ENCODE measurements around the gene AKT2. TPM values are rescaled to one million over a fixed set of nuclear protein-coding genes. Genes with fewer than 3 reads are reported as not detected.

The AKT2 gene
- total and polyA plus RNA-seq, 10 of the 15 experiments (the other 5 are each of a cell fraction or from before 2014, with no cell fraction given), result 1.0 to 185 (median 71.5) TPM

DNA sequence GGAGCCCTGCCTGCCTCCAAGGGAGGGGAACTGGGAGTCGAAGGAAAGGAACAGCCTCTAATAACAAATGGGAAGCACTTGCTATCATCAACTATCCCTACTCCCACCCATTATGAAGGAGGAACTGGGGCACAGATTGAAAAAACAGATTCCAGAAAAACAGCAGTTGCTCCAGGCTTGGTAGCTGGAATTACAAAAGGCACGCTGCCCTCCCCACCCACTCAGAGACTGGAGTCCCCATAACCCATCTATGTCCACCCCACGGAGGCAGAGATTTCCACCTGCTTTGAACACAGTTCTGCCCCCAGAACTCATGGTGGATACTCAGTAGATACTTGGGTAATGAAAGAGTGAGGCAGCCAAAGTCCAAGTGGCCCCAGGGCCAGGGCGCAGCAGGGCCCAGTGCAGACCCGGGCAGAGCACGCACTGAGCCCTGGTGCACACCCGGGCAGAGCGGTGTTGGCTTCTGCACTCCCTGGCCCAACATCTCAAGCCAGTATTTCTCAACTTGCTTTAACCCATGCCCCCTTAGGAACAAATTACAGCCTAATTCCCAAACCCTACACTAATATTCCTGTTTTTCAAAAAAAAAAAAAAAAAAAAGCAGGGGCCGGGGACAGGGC lies 39.5 kb downstream of the AKT2 start:
- H3K9ac ChIP-seq (ENCODE audit: control insufficient read depth, insufficient read depth, low read length), result no peak overlapping the region
- DNase-seq (ENCODE audit: low read depth, low spot score), result no peak
- ChIA-PET SMC1A (ENCODE audit: uncharacterized antibody, unreplicated experiment) (no interaction called here), RAD21 (ENCODE audit: unreplicated experiment) (no interaction called here), POLR2A (no interaction called here), CTCF (interaction anchor here (0.6 to 0.8 kb wide), 2 partner anchors 142 to 218 kb away, joined by 3 read pairs; no protein-coding TSS in a partner anchor)
- peaks cover 14 to 16% of the 10 kb centered on the region in 2 experiments; a peak in 3 of 4 replicates for H3K36me3 ChIP-seq (ENCODE audit: control insufficient read depth in 2 of 2, insufficient read depth in 2 of 2, low read length in 1 of 2)
- TF ChIP-seq SP1 (IDR thresholded peaks at IDR 0.05; ENCODE audit: low read depth, low read length) (no peak), CREB1 (IDR thresholded peaks at IDR 0.05; ENCODE audit: low read depth) (no peak), NFXL1 (IDR thresholded peaks at IDR 0.05; ENCODE audit: borderline replicate concordance) (no peak), HCFC1 (IDR thresholded peaks at IDR 0.05; ENCODE audit: low read length) (no peak), IRF4 (IDR thresholded peaks at IDR 0.05; ENCODE audit: low read depth, low read length) (no peak), SMAD1 (IDR thresholded peaks at IDR 0.05; ENCODE audit: low read depth, partially characterized antibody) (no peak), YBX1 (IDR thresholded peaks at IDR 0.05) (no peak), HDAC2 (IDR thresholded peaks at IDR 0.05) (no peak), SRF (IDR thresholded peaks at IDR 0.05; ENCODE audit: low read depth in 2 of 2, low read length in 2 of 2) (no peak), MYC (IDR thresholded peaks at IDR 0.05; ENCODE audit: insufficient read depth, insufficient read length, insufficient replicate concordance, low read length, severe bottlenecking) (no peak), ESRRA (IDR thresholded peaks at IDR 0.05; ENCODE audit: low read length) (no peak), ZBTB40 (IDR thresholded peaks at IDR 0.05; ENCODE audit: borderline replicate concordance) (no peak), PAX8 (IDR thresholded peaks at IDR 0.05) (no peak)
- TF ChIP-seq, protein P1, sequence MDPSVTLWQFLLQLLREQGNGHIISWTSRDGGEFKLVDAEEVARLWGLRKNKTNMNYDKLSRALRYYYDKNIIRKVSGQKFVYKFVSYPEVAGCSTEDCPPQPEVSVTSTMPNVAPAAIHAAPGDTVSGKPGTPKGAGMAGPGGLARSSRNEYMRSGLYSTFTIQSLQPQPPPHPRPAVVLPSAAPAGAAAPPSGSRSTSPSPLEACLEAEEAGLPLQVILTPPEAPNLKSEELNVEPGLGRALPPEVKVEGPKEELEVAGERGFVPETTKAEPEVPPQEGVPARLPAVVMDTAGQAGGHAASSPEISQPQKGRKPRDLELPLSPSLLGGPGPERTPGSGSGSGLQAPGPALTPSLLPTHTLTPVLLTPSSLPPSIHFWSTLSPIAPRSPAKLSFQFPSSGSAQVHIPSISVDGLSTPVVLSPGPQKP (IDR thresholded peaks at IDR 0.05; ENCODE audit: low read depth, low read length), result no peak
- TF ChIP-seq, protein P2, sequence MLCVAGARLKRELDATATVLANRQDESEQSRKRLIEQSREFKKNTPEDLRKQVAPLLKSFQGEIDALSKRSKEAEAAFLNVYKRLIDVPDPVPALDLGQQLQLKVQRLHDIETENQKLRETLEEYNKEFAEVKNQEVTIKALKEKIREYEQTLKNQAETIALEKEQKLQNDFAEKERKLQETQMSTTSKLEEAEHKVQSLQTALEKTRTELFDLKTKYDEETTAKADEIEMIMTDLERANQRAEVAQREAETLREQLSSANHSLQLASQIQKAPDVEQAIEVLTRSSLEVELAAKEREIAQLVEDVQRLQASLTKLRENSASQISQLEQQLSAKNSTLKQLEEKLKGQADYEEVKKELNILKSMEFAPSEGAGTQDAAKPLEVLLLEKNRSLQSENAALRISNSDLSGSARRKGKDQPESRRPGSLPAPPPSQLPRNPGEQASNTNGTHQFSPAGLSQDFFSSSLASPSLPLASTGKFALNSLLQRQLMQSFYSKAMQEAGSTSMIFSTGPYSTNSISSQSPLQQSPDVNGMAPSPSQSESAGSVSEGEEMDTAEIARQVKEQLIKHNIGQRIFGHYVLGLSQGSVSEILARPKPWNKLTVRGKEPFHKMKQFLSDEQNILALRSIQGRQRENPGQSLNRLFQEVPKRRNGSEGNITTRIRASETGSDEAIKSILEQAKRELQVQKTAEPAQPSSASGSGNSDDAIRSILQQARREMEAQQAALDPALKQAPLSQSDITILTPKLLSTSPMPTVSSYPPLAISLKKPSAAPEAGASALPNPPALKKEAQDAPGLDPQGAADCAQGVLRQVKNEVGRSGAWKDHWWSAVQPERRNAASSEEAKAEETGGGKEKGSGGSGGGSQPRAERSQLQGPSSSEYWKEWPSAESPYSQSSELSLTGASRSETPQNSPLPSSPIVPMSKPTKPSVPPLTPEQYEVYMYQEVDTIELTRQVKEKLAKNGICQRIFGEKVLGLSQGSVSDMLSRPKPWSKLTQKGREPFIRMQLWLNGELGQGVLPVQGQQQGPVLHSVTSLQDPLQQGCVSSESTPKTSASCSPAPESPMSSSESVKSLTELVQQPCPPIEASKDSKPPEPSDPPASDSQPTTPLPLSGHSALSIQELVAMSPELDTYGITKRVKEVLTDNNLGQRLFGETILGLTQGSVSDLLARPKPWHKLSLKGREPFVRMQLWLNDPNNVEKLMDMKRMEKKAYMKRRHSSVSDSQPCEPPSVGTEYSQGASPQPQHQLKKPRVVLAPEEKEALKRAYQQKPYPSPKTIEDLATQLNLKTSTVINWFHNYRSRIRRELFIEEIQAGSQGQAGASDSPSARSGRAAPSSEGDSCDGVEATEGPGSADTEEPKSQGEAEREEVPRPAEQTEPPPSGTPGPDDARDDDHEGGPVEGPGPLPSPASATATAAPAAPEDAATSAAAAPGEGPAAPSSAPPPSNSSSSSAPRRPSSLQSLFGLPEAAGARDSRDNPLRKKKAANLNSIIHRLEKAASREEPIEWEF (IDR thresholded peaks at IDR 0.05; ENCODE audit: insufficient replicate concordance, low read depth, low read length), result no peak
- no peak overlapping the region for H3K4me2 ChIP-seq (ENCODE audit: control insufficient read depth, insufficient read depth)
- peaks cover 2% of the 10 kb centered on the region; the same call in 1 of the 2 replicates for H3K79me2 ChIP-seq (ENCODE audit: control insufficient read depth, insufficient read depth, low read length)
- H3K4me3 ChIP-seq, result no peak overlapping the region
- no peak for ATAC-seq
- in situ Hi-C loops (cut with MboI) (no loop called here), intact Hi-C loops (cut with micrococcal nuclease; ENCODE audit: unreplicated experiment) (no loop called here)
- no peaks in the 10 kb centered on the region for H4K20me1 ChIP-seq (ENCODE audit: control insufficient read depth, insufficient read depth)
- no peak overlapping the region for H2AFZ ChIP-seq (ENCODE audit: control insufficient read depth, low read depth, low read length)
- H3K27ac ChIP-seq (ENCODE audit: control insufficient read depth, insufficient read depth), result no peak overlapping the region
- H3K4me1 ChIP-seq (ENCODE audit: control insufficient read depth, insufficient read depth, low read length), result no peaks in the 10 kb centered on the region
- no peak for FAIRE-seq
- BruUV-seq (replicated peaks), result no TSS peak
- H3K9me3 ChIP-seq (replicated peaks; ENCODE audit: control insufficient read depth, insufficient read depth, low read length), result no peaks in the 10 kb centered on the region
- H3K27me3 ChIP-seq (replicated peaks in 1 of 2; ENCODE audit: control insufficient read depth in 2 of 2, insufficient read depth in 2 of 2, low read length in 1 of 2), result no peaks in the 10 kb centered on the region
- 94% methylated on average over 9 of the region's 9 CpGs for WGBS (ENCODE audit: insufficient coverage, insufficient replicate concordance, low lambda C conversion rate, missing lambda C conversion rate)

Data from GM12878 (cell line).